Skeletal muscle tissue (tissue), 4 donors: ENCODE data around the gene HPS4. TPM values are rescaled to one million over a fixed set of nuclear protein-coding genes. Genes with fewer than 3 reads are reported as not detected.

Experiments
- H3K27ac ChIP-seq: one replicate; pipeline ENCODE4 v1.7.0; 2013; ENCODE audit warnings: mild to moderate bottlenecking, low read depth, low read length, inconsistent platforms
- H3K27me3 ChIP-seq, 3 donors: one replicate each; pipeline ENCODE4 v1.7.0; 2013; ENCODE audit warnings: low read length in 3 of 3; ENCODE audit not compliant: control insufficient read depth in 3 of 3, insufficient read depth in 3 of 3
- H3K36me3 ChIP-seq, 3 donors: one replicate each; pipeline ENCODE4 v1.7.0; 2013; ENCODE audit warnings: low read length in 3 of 3; ENCODE audit not compliant: control insufficient read depth in 3 of 3, insufficient read depth in 3 of 3
- H3K4me1 ChIP-seq, 3 donors: one replicate each; pipeline ENCODE4 v1.7.0; 2013; ENCODE audit warnings: low read length in 3 of 3, mild to moderate bottlenecking in 3 of 3; ENCODE audit not compliant: control insufficient read depth in 3 of 3, insufficient read depth in 3 of 3
- H3K4me3 ChIP-seq, 3 donors: one replicate each; pipeline ENCODE4 v1.7.0; 2013; ENCODE audit warnings: low read length in 3 of 3
- H3K9ac ChIP-seq, 3 donors: one replicate each; pipeline ENCODE4 v1.7.0; 2013; ENCODE audit warnings: low read length in 3 of 3, mild to moderate bottlenecking in 3 of 3, moderate library complexity in 2 of 3, low read depth in 1 of 3
- H3K9me3 ChIP-seq, 3 donors: one replicate each; pipeline ENCODE4 v1.7.0; 2013; ENCODE audit warnings: low read length in 3 of 3; ENCODE audit not compliant: control insufficient read depth in 3 of 3
- total RNA-seq: library from RNA; depleted of rRNA; stranded (reverse); fragments of >200 nt; gene quantifications from one replicate; pipeline ENCODE4 v1.2.3, GENCODE V29; 2014
- donor health status: Osteomylitis.

HPS4 gene
- total RNA-seq, 1 donor from 2014 or later, result 20.9 TPM

DNA sequence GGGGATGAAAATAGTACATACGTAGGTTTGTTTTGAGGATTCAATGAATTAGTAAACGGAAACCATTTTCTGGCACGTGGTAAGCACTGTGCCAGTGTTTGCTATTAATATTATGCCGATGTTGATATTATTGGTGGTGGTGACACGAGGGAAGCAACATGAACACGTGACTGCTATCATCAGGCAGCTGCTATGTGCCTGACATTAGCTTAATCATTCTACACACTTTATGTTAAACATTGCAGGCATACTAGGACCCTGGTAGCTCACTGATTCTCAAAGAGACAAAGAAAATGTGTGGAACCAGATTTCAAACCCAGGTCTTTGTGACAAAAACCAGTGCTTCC is 750 bp upstream of the HPS4 start:
- H3K4me3 ChIP-seq, result peak overlapping the region; percentile 94 to 99 (median 96)
- peak overlapping the region; percentile 98 for H3K27ac ChIP-seq
- H3K9me3 ChIP-seq, result no peaks in the 10 kb centered on the region
- peaks cover 38 to 55% (median 54%) of the 10 kb centered on the region in 3 donors for H3K4me1 ChIP-seq
- H3K9ac ChIP-seq, result peak overlapping the region; percentile 43 to 99 (median 98)
- H3K27me3 ChIP-seq, result no peaks in the 10 kb centered on the region
- peaks cover 16 to 34% (median 31%) of the 10 kb centered on the region in 3 donors for H3K36me3 ChIP-seq

DNA sequence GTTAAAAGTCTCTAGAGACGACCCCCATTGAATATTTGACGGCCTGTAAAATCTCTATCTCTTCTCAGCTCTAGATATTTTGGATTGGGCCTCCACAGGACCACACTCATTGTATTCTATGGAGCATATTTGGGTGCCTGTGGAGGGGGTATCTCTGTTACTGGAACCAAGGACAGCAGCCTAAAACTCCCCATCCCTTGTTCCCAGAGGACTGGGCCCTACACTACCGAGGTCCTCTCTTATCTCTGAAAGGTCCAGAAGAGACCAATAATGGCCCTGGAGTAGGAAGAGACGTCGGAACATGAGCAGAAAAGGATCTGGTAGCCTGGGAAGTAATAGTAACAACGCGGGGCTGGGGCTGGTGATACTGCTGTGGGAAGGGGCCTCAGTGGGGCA is 542 bp downstream of the HPS4 start:
- peak overlapping the region; percentile 90 to 96 (median 94) for H3K4me3 ChIP-seq
- H3K27ac ChIP-seq, result peak overlapping the region; percentile 98
- peak overlapping the region; percentile 98 to 99 (median 98) for H3K9ac ChIP-seq
- H3K9me3 ChIP-seq, result no peaks in the 10 kb centered on the region
- H3K27me3 ChIP-seq, result no peaks in the 10 kb centered on the region
- peaks cover 38 to 59% (median 58%) of the 10 kb centered on the region in 3 donors for H3K4me1 ChIP-seq
- peaks cover 3 to 22% (median 18%) of the 10 kb centered on the region in 3 donors for H3K36me3 ChIP-seq

- Histone ChIP-seq H3K4me3 (peak overlapping the region in 1 of 3 donors; percentile 13), H3K36me3 (peaks cover 0 to 23% (median 20%) of the 10 kb centered on the region in 3 donors), H3K4me1 (peaks cover 38 to 59% (median 58%) of the 10 kb centered on the region in 3 donors), H3K27me3 (no peaks in the 10 kb centered on the region), H3K9me3 (no peaks in the 10 kb centered on the region), H3K9ac (peak overlapping the region; percentile 98 to 99 (median 98)), H3K27ac (peak overlapping the region; percentile 98)
Measured at GRCh38 chr22:26482161-26482560, 1.4 kb downstream of the HPS4 start.

- Histone ChIP-seq H3K9ac (peak overlapping the region; percentile 4 to 27 (median 8)), H3K27ac (no peak overlapping the region)
Measured at GRCh38 chr22:26481694-26482093, 1.9 kb downstream of the HPS4 start.

GRCh38 chr22:26481112-26481693 is 2.4 kb downstream of the HPS4 start:
- Histone ChIP-seq H3K27me3 (no peaks in the 10 kb centered on the region), H3K36me3 (peaks cover 5 to 32% (median 30%) of the 10 kb centered on the region in 3 donors), H3K9me3 (no peaks in the 10 kb centered on the region), H3K27ac (no peak overlapping the region), H3K4me3 (peak overlapping the region in 2 of 3 donors; percentile 5 to 13), H3K9ac (peak overlapping the region in 1 of 3 donors; percentile 27), H3K4me1 (peaks cover 38 to 59% (median 58%) of the 10 kb centered on the region in 3 donors)

More at GRCh38 chr22:26481694-26482093, 1.9 kb downstream of the HPS4 start:
- Histone ChIP-seq H3K36me3 (peaks cover 3 to 27% (median 25%) of the 10 kb centered on the region in 3 donors), H3K27me3 (no peaks in the 10 kb centered on the region), H3K4me3 (peak overlapping the region in 1 of 3 donors; percentile 13), H3K9me3 (no peaks in the 10 kb centered on the region), H3K4me1 (peaks cover 38 to 59% (median 58%) of the 10 kb centered on the region in 3 donors)

DNA sequence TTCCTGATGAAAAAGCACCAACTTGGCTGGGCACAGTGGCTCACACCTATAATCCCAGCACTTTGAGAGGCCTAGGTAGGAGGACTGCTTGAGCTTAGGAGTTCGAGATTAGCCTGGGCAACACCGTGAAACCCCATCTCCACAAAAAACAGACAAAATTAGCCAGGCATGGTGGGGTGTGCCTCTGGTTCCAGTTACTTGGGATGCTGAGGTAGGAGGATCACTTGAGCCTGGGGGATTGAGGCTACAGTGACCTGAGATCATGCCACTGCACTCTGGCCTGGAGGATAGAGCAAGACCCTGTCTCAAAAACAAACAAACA is 3.0 kb downstream of the HPS4 start:
- Histone ChIP-seq H3K27me3 (no peaks in the 10 kb centered on the region), H3K36me3 (peaks cover 7 to 38% (median 33%) of the 10 kb centered on the region in 3 donors), H3K27ac (no peak overlapping the region), H3K4me3 (peak overlapping the region in 1 of 3 donors; percentile 23), H3K4me1 (peaks cover 38 to 59% (median 57%) of the 10 kb centered on the region in 3 donors), H3K9ac (peak overlapping the region in 2 of 3 donors; percentile 2 to 27), H3K9me3 (no peaks in the 10 kb centered on the region)

GRCh38 chr22:26479792-26480610 is 3.6 kb downstream of the HPS4 start:
- H3K9me3 ChIP-seq, result no peaks in the 10 kb centered on the region
- peak overlapping the region; percentile 1 for H3K27ac ChIP-seq
- H3K36me3 ChIP-seq, result peaks cover 7 to 40% (median 36%) of the 10 kb centered on the region in 3 donors
- no peaks in the 10 kb centered on the region for H3K27me3 ChIP-seq
- H3K9ac ChIP-seq, result peak overlapping the region in 2 of 3 donors; percentile 25 to 27
- H3K4me3 ChIP-seq, result peak overlapping the region in 1 of 3 donors; percentile 23
- H3K4me1 ChIP-seq, result peaks cover 36 to 56% (median 52%) of the 10 kb centered on the region in 3 donors

- Histone ChIP-seq H3K27me3 (no peaks in the 10 kb centered on the region), H3K4me3 (no peak overlapping the region), H3K36me3 (peaks cover 7 to 42% (median 40%) of the 10 kb centered on the region in 3 donors), H3K27ac (peak overlapping the region; percentile 1), H3K4me1 (peaks cover 28 to 48% (median 44%) of the 10 kb centered on the region in 3 donors), H3K9me3 (no peaks in the 10 kb centered on the region), H3K9ac (peak overlapping the region in 1 of 3 donors; percentile 25)
Measured at GRCh38 chr22:26479043-26479791, 4.4 kb downstream of the HPS4 start.

DNA sequence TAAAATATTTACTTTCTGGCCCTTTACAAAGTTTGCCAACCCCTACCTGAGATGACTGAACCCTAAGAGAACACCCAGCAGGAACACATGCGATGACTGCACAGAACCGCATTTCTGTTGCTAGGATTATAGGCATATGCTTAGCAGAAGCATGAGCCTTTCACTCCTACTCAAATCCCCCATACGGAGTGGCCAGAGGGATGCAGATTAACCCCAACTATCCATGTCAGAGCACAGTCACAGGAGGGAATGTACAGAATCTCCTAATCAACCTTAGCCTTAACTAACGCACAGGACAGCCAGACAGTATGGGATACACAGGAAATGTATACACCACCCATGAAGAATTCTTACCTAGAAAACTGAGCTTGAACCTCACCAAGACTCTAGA is 6.2 kb downstream of the HPS4 start:
- no peaks in the 10 kb centered on the region for H3K27me3 ChIP-seq
- H3K36me3 ChIP-seq, result peaks cover 11 to 53% (median 46%) of the 10 kb centered on the region in 3 donors
- no peak overlapping the region for H3K27ac ChIP-seq

More for the DNA sequence above, 6.2 kb downstream of the HPS4 start:
- Histone ChIP-seq H3K9ac (no peak overlapping the region), H3K4me3 (no peak overlapping the region), H3K9me3 (no peaks in the 10 kb centered on the region), H3K4me1 (peaks cover 19 to 34% (median 33%) of the 10 kb centered on the region in 3 donors)
